ENCODE data around the gene MAML3.

MAML3 gene

DNA sequence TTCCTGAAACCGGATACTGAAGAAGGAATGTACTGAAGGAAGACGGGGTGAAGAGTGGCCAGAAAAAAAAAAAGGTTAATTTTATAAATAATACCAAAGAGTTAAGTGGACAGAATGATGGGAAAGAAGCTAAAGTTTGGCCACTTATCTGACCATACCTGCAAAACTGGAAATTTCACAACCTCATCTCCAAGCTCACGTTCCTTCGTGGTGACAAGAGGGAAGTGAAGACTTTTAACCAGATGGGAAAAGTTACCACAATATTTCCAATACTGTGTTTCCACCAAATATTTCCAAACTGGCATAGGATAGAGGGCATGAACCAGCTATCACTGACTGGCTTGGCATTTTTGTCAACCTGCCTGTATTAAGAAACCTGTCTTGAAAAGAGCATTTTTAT is 56.4 kb downstream of the MAML3 start:
- no peak for DNase-seq

DNA sequence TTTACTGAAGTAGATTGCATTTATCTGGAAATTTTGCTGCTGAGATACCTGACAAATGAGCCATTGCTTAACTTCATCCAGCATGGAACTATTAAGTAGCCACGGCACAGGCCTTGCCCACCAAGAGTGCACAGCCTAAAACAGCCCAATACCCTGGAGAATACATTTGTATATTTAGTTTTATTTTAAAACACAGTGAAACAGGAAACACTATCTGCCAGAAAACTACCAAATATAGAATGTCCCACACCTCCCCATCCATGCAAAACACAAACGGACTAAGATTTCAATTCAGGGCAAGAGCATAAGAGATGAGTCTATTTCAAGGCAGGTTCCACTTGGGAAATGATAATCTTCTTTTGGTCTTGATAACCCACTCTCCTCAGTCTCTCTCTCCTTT is 57.1 kb downstream of the MAML3 start:
- DNase-seq = no peak

DNA sequence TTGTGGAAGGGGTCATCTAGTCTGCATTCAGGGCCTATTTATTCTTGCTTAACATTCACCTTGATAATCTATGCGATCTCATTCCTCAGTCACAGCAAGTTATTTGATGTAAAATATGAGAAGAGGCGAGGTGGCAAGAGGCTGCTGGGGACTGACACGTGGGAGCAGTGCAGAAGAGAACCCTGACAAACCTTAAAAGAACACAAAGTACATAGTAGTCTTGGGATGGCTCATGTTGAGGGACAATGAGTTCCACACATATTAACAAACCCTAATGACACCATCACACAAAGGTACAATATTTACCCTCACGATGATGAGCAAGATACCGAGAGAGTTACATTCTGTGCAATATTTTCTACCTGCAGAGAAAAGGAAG is 57.5 kb downstream of the MAML3 start:
- peak; percentile 20 for DNase-seq

DNA sequence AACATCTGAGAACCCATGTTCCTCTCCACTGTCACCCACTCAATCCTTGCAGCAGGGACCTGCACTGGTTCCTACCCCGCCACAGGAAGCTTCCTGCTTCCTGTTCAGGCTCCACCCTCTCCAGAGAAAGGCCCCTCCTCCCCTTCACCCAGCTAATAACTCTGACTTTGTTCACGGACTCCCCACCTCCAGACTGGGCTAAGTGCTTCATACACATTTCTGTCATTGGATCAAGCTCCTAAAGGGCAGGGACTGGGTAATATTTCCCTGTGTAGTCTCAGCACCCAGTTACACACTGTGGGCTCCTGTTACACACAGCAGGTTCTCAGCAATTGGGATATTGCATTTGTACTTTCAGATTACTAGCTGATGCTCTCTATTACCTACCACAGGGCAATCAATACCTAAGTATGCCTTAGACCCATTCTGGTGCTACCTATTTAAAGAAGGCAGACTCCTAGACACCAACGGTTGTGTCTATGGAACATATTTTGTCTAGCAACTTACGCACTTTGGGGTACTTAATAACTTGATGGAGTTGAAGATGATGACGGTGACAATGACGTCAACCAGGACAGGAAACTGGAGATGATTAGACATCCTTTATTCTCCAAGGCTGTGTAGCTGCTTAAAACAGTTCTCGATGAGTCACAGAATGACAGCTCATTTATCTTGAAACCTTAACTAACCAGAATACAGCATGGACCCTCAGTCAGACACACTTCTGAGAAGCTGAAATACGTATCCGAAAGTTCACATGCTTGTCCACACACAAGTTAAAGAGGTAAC is 58.1 kb downstream of the MAML3 start:
- peak; percentile 78 for DNase-seq

DNA sequence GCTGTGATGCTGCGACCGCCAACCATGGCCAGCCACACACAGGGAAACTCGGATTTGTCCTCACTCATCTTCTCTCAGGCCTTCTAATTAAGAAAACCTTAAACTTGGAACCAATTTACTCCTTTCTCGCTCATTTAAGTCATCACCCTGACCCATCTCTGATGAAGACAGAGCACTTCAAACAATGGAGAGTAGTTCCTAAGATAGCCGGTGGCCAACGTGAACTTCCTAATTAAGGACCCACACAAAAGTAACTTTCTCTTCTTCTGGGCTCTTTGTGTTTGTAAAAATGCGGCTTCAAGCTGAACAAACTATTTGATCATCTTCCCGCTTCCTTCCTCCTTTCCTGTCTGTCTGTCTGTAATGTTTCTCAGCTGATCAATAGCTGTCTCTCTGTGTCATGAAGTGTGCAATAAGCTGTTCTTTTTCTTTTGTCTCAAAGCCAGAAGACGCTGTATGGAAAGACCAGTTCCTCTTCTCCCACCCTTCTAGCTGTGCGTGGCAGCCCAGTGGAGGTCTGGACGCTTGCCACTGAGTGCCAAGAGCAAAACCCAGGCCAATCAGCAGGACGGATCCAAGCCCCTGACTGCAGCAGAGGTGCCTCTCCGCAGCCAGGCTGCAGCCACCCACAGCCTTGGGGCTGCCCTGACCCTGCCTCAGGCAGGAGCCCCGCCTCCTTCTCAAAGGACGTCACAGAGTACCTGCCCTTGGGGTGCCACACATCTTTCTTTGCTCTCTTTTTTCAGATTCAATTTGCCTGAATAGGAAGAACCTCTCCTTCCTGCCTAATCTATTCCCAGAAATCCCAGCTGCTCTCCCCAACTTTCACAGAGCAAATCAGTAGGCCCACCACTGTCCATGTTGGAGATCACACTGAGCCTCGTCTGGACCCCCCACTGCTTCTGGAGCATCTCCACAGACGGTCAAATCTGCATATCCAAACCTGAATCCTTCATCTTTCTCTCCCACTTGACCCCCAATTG is 59.3 kb downstream of the MAML3 start:
- DNase-seq = peak; percentile 74

DNA sequence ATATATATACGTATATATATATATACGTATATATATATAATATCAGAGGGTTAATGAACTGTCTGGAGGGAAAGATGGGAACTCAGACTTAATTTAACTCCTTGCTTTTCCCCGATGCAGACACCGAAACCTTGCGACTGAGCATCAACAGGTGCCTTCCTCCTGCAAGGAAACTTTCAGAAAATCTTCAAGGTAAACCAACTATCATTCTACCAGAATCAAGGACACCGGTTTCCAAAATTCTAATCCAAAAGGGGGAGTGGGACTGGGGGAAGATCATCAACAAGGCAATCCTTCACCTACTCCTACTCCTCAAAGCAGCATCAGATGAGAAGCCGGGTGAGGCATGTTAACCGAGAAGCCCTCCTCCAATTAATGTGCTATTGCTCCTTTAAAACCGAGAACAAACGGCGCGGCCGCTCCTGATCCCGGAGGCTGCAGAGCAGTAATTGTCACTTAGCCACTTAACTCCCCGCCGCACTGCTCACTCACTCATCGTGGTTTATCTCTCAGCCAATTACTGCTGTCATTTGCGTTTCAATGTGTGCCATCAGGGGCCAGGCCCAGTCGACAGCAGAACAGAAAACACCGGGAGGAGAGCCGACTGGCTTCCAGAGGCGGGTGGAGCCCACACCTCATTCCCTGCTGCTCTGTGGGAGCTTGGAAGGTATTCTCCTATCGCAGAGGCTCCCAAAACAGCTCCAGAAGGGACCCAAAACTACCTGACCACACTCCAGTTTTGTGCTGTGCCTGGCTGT is 61.7 kb downstream of the MAML3 start:
- DNase-seq = peak; percentile 24

DNA sequence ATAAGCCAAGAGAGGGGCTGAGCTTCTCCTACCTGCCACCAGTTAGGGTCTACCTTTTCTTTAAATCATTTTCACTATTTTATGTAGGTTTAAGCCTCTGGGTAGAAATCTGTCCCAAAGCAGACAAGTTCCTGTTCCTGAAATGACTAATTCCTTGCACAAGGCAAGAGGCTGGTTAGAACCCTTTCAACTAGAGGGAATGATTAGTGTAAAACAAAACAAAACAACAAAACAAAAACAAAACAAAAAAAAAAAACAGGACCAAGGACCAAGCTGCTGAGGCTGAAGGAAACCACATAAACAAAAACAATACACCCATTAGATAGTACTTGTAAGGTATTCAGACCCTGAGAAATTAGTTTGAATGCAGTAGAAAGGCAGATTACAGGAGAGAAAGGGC is 62.7 kb downstream of the MAML3 start:
- DNase-seq = no peak

DNA sequence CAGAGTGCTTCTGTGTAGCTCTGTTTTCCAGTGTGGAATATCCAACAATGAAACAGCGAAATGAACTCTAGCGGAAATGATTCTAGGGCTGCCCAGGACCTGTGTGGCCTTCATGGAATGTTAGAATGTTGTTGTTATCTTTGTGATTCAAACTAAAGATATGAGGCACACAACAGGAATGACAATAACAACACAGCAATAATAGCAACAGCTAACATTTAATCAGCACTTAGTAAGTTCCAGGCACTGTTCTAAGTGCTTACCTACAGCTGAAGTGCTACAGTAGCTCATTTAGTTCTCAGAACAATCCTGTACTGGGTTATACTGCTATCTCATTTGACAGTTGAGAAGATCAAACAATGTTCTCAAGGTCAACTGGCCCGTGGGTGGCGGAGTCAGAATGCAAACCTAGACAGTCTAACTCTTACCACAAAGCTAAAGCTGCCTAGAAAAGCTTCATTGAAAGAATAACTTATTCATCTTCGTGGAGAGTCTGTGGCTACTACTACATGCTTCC is 63.7 kb downstream of the MAML3 start:
- no peak for DNase-seq

DNA sequence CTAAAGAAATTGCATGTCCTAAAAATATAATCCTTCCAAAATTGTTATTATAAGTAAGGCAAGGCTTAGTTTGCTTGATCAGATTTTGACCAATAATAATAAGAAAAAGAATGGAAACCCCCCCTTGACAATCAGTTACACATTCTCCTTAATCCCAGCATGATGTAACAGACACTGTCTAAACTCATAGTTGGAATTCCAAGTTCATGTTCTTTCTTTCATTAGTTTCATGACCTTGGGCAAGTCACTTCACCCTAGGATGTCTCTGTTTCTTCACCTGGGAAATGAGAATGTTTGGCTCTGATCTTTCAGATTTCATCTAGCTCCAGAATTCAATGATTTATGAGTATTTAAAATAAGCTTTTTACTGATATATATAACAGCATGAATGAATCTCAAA is 64.8 kb downstream of the MAML3 start:
- no peak for DNase-seq

DNA sequence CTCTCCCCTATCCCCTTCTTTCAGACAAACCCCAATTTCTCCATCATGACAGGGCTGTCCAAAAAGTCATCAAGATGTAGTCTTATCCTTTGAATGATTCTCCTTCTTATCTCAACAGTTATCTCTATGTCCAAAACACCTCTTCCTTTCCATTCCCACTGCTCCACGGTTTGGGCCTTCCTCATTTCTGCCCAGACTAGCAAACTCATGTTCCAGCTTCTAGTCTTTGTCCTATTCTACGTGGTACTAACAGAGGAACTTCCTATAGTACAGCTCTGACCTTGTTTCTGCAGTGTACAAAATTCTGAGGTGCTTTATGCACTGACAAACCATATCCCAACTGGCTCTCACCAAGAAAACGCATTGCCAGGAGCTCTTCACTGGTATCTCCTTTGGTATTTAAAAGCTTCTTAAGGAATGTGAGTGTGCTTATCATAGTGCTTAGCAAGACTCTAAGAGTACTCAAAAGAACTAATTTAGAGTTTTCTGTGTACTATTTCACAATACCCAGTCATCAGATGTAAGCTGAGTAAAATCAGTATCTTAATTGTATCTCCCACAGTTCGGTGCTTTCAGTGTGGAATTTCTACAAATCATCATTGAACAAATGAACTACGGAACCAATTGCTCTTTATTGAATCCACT is 65.5 kb downstream of the MAML3 start:
- DNase-seq = no peak

DNA sequence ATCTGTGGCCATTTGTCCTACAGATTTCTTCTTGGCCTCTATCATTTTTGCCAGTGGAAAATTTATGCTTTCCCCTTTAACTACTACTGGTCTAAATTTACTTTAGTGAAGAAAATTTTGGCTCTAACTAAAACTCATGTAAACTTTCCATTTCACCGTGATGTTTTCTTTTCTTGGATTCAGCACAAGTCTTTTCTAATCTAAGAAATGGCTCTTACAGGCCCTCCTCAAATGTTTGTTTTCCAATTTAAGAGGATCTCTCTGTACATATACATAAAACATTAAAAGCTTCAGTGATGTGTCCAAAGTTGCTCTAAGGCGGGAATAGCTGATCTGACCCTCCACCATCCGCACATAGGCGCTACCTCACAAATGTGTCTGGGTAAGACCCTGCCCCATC is 68.1 kb downstream of the MAML3 start:
- DNase-seq = no peak

DNA sequence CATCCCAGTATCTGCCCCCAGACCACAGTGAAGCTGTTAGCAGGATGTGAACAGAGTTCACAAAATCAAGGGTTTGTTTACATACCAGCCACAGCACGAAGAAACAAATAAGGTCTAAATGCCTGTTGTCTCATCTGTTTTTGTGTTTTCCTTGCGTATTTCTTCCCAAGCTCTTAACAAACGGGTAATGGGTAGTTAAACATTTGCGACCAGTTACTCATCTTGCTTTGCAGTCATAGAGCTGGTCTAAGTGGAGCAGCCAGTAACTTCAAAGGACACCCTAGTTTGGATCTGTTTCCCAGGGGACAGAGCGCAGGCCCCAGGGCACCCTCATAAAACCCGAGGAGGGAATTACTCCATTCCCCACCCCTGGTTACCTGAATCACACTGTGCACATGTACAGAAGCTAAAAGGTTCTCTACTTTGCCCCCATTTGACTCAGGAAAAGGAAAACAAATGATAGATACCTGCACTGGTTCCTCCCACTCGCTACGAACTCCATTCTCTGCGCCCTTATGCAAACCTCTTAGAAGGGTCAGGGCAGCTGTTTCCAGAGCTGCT is 68.8 kb downstream of the MAML3 start:
- no peak for DNase-seq

DNA sequence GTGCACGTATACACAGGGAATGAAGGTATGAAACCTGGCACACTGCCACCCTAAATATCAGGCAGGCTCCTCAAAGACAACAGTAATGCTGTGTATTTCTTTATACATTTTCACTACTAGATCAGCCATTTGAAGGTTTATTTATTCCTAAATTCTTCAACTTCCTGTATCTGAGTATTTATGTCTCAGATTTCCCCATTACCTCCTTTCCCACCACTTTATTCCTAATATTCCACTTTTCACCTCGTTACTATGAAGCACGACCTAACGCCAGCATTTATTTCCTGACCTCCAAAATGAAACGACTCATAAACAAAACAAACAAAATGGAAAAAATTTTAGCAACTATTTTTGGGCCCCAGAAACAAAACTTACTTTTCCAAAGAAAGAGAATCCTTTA is 69.6 kb downstream of the MAML3 start:
- no peak for DNase-seq

DNA sequence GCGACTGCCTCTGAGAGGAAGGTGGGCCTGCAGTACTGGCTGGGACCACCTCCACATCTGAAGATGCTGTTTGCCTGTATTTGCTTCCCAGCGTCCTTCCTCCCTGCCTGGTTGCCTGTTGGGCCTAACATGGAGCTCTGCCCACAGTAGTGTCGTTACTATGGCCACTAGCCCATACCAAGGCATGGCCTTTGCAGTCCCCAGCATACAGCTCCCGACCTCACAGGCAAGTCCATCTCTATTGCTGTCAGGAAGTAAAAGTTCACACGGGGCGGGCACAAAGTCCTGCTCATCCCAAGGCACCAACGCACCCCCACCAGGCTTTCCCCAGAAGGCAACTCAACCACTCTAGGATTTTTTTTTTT is 71.6 kb downstream of the MAML3 start:
- no peak for DNase-seq

DNA sequence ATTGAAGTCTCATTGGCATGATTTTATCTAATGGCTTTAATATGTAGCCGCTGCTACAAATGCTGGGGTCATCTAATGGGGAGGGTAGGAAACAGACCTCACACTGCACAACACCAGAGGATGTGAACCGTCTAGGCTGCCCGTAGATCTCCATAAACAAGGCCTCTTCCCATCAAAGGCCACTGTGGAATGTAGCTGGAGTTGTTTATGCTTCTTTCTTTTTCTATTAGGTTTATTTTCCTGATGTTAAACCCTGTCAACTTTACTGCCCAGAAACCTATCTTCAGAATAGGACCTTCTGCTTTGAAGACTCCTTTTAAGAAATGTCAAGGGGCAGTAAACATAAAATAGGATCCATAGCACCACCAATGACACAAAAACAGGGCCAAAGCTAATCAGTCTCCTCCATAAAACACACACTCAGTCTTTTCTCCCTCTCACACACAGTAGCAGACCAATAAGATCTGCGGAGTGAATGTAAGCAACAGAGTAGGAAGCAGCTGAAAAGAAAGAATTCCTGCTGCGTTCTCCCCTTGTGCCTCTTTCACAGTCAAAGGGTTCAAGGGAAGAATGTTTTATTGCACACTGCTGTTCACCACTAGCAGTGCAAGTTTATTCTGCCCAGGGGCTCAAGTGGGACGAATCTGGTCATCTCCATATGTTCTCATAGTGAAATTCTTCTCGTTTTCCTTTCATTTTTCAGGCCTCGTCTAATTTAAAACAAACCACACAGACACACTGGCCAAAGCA is 72.2 kb downstream of the MAML3 start:
- DNase-seq = no peak

DNA sequence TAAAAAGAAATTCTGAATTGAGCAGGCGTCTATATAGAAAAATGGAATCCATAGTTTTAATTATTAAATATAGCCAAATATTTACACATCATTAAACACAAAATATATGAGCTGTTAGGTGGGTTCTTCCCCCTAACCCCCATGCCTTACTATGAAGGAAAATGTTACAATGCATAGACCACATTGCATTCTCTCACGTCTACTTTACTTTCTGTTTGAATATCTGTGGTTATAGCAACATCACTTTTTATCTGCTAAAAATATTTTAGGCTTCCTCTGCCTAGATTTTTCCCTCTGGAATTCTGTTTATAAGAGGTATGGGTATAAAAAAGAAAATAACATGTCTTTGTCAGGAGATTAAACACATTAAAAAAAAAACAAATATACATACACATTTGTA is 73.1 kb downstream of the MAML3 start:
- no peak for DNase-seq

DNA sequence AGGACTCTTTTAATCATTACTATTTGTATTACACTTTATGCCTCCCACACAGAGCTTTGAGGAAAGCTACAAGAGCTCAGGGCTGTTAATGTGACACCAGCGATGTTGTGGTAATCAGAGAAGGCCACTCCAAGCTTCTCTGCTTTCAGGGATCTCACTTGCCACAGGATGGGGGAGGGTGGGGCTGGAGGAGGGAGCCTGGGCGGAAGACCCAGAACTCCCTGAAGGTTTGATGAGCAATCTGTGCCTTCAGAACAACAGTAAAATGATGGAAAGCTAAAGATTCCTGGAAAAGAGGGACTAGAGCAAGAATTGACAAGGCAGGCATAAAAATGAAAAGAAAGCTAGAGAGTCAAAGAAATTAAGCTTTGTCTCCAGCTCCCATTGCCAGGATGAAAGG is 75.6 kb downstream of the MAML3 start:
- no peak for DNase-seq

DNA sequence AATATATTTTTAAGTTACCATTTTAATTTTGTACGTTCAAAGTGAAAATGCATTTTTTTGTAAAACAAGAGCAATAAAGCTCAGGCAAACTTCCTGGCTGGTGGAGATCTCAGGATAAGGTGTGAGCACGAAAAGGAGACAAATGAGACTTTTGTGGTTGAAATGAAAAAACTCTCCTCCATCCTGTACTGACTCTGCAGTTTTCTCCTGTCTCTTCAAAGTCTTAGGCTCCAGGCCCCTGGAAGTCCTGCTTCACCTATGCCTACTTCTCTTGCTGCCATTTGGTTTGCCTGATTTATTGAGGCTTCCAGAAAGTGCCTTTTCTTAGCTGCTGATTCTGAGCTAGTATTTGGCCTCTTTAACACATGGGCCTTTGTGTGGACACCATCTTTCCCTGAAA is 77.7 kb downstream of the MAML3 start:
- DNase-seq = no peak

DNA sequence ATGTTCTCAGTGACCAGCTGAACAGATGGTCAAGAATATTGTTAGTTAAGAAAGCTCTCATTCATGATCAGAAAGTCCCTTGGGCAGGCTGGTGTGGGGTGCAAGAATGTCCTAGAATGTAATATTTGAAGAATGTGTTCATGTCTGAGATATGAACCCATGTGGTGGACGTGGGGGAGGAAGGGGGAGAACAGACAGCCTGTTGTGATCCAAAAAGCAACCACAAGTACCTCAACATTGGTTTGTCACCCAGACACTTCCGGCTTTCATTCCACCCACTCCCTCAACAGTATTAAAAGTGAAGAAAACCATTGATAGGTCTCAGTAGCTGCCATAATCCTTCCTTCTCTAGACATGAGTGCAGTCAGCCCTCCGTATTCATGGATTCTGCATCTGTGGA is 82.2 kb downstream of the MAML3 start:
- DNase-seq = peak; percentile 75

DNA sequence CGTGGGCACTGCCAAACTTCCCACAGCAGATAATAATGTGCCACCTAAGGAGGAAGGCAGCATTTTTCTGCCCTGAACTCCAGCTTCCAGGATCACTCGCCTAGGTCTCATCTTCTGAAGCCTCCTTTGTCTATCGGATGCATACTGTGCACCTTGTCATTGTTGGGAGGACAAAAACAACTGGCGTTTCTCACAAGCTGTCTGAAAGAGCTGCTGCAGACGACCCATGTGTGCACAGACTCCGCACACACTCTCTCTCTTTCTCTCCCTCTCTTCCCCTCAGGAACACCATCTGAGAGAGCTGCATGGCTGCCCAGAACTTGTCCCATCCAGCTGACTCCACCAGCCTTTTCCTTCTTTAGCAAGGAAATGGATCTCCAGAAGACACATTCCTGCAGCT is 83.0 kb downstream of the MAML3 start:
- DNase-seq = peak; percentile 28

DNA sequence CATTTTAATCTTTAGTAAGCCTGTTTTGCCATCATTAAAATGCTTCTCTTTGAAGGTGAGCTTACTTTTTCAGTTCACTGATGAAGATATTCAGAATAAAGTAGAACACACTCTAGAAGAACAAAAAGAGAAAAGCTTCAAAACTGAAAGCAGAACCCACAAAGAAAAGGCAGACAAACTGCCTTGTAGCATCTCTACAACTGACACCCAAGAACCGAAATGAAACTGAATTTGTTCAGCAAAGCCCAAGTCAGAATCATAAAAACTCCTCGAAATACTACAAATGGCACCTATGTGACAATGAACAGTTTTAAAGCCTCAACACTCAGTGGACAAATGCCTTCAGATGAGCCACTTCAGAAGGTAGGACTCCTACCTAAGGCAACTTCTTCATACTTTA is 83.6 kb downstream of the MAML3 start:
- no peak for DNase-seq

DNA sequence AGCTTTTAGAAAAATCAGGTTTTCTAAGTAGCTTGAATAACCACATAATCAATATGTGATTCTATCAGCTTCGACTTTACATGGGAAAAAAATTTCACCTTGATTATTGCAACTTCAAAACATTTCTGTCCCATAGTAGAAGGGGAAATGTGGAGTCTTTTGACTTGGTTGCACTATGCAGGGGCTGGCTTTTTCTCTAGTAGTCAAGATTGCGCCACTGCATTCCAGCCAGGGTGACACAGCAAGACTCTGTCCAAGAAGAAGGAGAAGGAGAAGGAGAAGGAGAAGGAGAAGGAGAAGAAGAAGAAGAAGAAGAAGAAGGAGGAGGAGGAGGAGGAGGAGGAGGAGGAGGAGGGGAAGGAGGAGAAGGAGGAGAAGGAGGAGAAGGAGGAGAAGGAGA is 84.9 kb downstream of the MAML3 start:
- no peak for DNase-seq

Measured in CD4-positive, alpha-beta T cell treated with Interleukin-17A for 4 hours (primary cell).